ENCODE data around the gene RCC2. TPM values are rescaled to one million over a fixed set of nuclear protein-coding genes. Genes with fewer than 3 reads are reported as not detected.

Gene RCC2
- total RNA-seq, 1 donor from 2014 or later, result 57.2 TPM

DNA sequence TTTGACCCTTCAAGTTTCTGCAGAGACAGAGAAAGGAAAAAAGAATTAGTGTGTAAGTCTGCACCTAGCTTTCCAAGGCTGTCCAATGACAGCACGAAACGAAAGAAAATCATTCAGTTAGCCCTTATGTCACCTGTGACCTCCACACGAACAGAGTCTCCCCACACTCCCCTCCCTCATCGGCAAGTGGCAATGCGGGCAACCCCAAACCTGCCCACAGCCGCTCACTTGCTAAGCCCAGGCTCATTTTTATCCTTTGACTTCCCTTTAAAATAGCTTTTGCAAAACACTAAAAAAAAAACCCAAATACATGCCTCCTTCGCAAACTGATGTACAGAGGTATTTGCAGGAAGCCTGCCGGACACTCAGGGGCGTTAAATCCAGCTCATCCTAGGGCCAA is 10.3 kb downstream of the RCC2 start:
- peaks cover 29 to 46% of the 10 kb centered on the region in 2 donors for H3K36me3 ChIP-seq
- intact Hi-C loops (cut with DNase I), result no loop called here

DNA sequence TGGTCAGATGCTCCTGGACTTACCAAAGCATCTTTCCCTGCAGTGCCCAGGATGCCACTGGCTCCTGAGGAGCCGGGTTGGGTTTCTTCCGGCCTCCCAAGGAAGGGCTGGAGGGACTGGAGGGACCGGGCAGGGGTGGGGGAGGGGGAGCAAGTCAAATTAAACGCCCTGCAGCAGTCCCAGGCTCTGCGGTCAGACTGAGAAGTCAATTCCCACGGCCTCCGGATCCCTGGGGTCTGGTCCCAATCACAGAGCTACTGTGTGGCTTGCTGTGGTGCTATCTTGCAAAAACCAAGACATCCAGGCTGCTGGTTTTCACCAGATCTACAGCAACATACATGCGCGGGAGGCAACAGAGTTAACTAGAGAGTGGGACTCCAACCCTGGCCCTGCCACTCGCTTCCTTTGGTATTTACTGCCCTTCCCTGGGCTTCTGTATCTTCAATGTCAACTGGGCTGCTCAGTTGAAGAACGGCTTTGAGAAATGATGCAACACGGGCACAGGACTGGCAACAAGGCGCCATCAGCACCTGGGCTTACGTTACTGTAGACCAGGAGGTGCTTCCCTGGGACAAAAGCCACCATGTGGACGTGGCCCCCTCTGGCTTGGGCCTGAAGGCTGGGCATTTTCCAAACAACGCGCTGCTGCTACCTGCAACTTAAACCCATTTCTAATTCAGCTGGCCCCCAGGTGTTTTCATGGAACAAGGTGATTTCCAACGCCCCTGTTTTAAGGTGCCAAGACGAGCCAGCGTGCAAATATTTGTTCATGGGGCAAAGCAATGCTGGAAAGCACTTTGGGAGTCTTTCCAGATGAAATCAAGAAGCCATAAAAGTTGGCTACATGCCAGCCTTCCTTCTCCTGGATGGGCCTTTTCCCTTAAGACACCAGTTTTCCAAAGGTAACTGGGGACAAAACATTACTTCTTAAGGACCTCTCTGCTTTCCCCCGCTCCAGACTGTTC is 11.5 kb downstream of the RCC2 start:
- TF ChIP-seq, protein P1, sequence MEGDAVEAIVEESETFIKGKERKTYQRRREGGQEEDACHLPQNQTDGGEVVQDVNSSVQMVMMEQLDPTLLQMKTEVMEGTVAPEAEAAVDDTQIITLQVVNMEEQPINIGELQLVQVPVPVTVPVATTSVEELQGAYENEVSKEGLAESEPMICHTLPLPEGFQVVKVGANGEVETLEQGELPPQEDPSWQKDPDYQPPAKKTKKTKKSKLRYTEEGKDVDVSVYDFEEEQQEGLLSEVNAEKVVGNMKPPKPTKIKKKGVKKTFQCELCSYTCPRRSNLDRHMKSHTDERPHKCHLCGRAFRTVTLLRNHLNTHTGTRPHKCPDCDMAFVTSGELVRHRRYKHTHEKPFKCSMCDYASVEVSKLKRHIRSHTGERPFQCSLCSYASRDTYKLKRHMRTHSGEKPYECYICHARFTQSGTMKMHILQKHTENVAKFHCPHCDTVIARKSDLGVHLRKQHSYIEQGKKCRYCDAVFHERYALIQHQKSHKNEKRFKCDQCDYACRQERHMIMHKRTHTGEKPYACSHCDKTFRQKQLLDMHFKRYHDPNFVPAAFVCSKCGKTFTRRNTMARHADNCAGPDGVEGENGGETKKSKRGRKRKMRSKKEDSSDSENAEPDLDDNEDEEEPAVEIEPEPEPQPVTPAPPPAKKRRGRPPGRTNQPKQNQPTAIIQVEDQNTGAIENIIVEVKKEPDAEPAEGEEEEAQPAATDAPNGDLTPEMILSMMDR (IDR thresholded peaks at IDR 0.05), result no peak
- H3K4me1 ChIP-seq, result no peaks in the 10 kb centered on the region
- H3K27me3 ChIP-seq, result no peaks in the 10 kb centered on the region
- H3K36me3 ChIP-seq, result peaks cover 41 to 49% of the 10 kb centered on the region in 2 donors
- no peak overlapping the region for H3K4me3 ChIP-seq
- intact Hi-C loops (cut with DNase I), result no loop called here
- no peak for DNase-seq (ENCODE audit: low spot score in 2 of 2)
- H3K27ac ChIP-seq, result no peak overlapping the region
- H3K9me3 ChIP-seq, result no peaks in the 10 kb centered on the region

More for the DNA sequence above, 10.3 kb downstream of the RCC2 start:
- DNase-seq (ENCODE audit: low spot score in 2 of 2), result no peak
- Histone ChIP-seq H3K4me1 (no peaks in the 10 kb centered on the region), H3K27ac (no peak overlapping the region), H3K9me3 (no peaks in the 10 kb centered on the region), H3K27me3 (no peaks in the 10 kb centered on the region), H3K4me3 (no peak overlapping the region)
- TF ChIP-seq, protein P1 (IDR thresholded peaks at IDR 0.05), result no peak

DNA sequence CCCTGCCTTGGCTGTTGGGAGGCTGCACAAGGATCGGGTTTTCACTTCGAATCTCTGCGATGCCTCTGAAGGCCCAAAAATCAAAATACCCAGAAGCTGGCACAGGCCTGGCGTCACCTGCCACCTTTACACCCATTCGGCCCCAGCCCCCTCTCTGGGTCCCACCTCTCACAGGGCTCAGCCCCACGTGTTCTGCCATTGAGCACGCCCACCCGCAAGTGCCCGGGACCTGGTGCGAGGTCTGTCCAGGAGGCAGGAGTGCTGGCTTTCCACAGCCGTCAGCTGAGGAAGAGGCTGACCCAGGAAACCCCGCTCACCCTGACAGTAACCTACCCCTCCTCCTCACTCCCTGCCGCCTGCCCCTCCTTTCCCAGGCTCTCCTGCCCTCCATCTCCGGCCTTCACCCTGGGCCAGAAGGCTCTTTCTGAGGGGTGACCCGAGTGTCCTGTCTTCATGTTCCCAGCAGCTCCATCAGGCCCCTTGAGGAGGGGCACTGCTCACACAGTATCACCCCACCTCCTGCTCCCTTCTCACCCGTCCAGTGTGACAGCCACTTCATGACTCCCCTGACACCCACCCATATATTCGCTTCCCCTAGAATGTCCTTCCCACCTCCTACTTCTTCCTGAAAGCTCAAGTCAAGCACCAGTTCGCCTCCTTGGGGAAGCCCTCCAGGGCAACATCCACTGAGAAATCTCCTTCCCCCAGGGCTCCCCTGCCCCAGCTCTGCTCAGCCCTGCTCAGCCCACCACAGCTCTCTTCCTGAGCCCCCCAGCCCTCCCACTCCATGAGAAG is 13.5 kb downstream of the RCC2 start:
- TF ChIP-seq, protein P1 (IDR thresholded peaks at IDR 0.05), result no peak
- no peaks in the 10 kb centered on the region for H3K4me1 ChIP-seq
- DNase-seq (ENCODE audit: low spot score in 2 of 2), result no peak
- H3K27ac ChIP-seq, result no peak overlapping the region
- no peaks in the 10 kb centered on the region for H3K27me3 ChIP-seq
- intact Hi-C loops (cut with DNase I), result no loop called here
- no peak overlapping the region for H3K4me3 ChIP-seq
- H3K9me3 ChIP-seq, result no peaks in the 10 kb centered on the region
- peaks cover 43 to 58% of the 10 kb centered on the region in 2 donors for H3K36me3 ChIP-seq

DNA sequence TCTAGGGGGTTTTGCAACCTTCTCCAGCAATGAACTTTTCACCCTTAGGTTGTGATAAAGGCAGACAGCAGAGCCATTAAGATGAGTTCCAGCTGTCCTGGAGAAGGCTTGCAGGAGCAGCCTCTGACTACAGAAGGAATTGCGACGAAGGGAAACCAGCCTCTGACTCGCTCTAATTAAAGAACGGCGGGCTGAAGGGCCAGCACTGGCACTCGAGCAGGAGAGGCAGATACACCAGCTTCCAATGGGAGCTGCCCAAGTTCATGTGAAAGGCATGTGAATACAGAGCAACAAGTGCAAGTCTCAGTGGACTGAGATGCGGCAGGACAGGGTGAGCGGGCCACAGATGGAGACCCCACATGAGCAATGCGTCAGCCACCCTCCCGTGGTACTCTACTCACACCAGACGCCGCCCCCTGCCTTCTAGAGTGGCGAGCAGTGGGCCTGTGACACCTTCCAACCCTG is 15.7 kb downstream of the RCC2 start:
- no peak overlapping the region for H3K4me3 ChIP-seq
- H3K4me1 ChIP-seq, result no peaks in the 10 kb centered on the region
- intact Hi-C loops (cut with DNase I), result no loop called here
- H3K36me3 ChIP-seq, result peaks cover 47 to 59% of the 10 kb centered on the region in 2 donors
- no peak for DNase-seq (ENCODE audit: low spot score in 2 of 2)
- H3K27ac ChIP-seq, result no peak overlapping the region
- TF ChIP-seq, protein P1 (IDR thresholded peaks at IDR 0.05), result no peak
- H3K27me3 ChIP-seq, result no peaks in the 10 kb centered on the region
- H3K9me3 ChIP-seq, result no peaks in the 10 kb centered on the region

DNA sequence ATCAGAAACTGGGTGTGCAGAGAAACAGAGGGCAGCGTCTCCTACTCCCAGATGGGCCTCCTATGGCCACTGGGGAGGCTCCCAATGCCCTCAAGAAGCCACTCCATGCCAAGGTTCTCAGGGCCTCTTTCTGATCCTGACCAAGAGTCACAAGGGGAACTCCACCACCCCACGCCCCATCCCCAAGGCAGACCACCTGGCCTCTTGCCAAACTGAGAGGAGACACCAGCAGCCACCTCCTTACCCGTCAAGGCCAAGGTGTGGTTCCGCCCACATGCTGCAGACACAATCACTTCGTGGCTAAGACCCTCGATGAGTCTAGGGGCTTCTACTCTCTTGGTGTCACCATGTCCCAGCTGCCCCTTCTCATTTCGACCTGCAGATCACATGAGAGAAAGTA is 17.0 kb downstream of the RCC2 start:
- H3K36me3 ChIP-seq, result peaks cover 42 to 61% of the 10 kb centered on the region in 2 donors
- no peak overlapping the region for H3K4me3 ChIP-seq
- TF ChIP-seq, protein P1 (IDR thresholded peaks at IDR 0.05), result no peak
- H3K27ac ChIP-seq, result no peak overlapping the region
- no peaks in the 10 kb centered on the region for H3K9me3 ChIP-seq
- no peaks in the 10 kb centered on the region for H3K27me3 ChIP-seq
- H3K4me1 ChIP-seq, result no peaks in the 10 kb centered on the region
- intact Hi-C loops (cut with DNase I), result no loop called here
- no peak for DNase-seq (ENCODE audit: low spot score in 2 of 2)
